Gastrocnemius medialis (tissue), 4 donors: ENCODE data around the gene MAD1L1.

ENCODE experiments used
- POLR2A ChIP-seq, 2 donors: fragments of 450-650 bp; IDR thresholded peaks; one replicate each; pipeline ENCODE4 v1.6.1; 2017; ENCODE audit warnings: antibody characterized with exemption in 2 of 2, mild to moderate bottlenecking in 2 of 2, moderate library complexity in 2 of 2
- TF ChIP-seq, protein P1 (sequence below), 5 experiments: fragments of 450-650 bp in 3 of 5; fragments of 200-600 bp in 2 of 5; sonication (generic) in 2 of 5; IDR thresholded peaks in 4 of 5; conservative IDR thresholded peaks in 1 of 5; 1 replicate in 4 of 5; 2 replicates in 1 of 5; pipeline ENCODE4 v1.5.1; 2016 to 2019; ENCODE audit warnings: antibody characterized with exemption in 5 of 5, mild to moderate bottlenecking in 3 of 5, moderate library complexity in 3 of 5

DNA sequence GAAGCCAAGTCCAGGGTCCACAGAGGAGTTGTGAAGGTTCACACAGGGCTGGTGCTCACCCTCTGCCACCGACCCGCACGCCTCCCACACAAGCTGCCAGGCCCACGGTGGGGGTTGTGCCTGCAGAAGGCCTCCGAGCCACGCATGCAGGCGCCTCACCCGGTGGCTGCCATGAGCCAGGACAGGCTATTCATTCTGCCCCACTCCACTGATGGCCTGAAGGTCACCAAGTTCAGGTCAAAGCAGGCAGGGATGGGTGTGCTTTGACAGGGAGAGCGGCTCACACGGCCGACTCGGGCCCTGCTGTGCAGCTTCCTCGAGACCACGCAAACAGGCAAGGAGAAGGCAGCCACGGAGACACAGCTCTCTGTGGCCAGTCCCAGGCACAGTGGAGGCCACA, 143.9 kb downstream of the MAD1L1 start:
- TF ChIP-seq, protein P1, sequence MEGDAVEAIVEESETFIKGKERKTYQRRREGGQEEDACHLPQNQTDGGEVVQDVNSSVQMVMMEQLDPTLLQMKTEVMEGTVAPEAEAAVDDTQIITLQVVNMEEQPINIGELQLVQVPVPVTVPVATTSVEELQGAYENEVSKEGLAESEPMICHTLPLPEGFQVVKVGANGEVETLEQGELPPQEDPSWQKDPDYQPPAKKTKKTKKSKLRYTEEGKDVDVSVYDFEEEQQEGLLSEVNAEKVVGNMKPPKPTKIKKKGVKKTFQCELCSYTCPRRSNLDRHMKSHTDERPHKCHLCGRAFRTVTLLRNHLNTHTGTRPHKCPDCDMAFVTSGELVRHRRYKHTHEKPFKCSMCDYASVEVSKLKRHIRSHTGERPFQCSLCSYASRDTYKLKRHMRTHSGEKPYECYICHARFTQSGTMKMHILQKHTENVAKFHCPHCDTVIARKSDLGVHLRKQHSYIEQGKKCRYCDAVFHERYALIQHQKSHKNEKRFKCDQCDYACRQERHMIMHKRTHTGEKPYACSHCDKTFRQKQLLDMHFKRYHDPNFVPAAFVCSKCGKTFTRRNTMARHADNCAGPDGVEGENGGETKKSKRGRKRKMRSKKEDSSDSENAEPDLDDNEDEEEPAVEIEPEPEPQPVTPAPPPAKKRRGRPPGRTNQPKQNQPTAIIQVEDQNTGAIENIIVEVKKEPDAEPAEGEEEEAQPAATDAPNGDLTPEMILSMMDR (IDR thresholded peaks at IDR 0.05 in 4 of 5, conservative IDR thresholded peaks at IDR 0.05 in 1 of 5), result no peak
- TF ChIP-seq POLR2A (IDR thresholded peaks at IDR 0.05), result no peak
